Naive thymus-derived CD4-positive, alpha-beta T cell (primary cell): ENCODE data around the gene MTCL3.

Experiments used
- ATAC-seq: fragments of 150-1000 bp; cut with Tn5 transposase; 2 replicates; pipeline ENCODE4 v1.10.0; 2021; ENCODE audit warnings: mild to moderate bottlenecking, moderate library complexity
- CTCF ChIA-PET: fragments of 350-600 bp; sonication (Branson Sonifier 250); formaldehyde crosslinking; loops from one replicate; lab custom pipeline; 2021; ENCODE audit warnings: antibody characterized with exemption; lab: Charles Lee
- POLR2A ChIA-PET: fragments of 350-600 bp; sonication (Branson Sonifier 250); formaldehyde crosslinking; loops from one replicate; lab custom pipeline; 2021; ENCODE audit warnings: antibody characterized with exemption, inconsistent platforms; lab: Charles Lee
- DNase-seq, 9 donors: peaks; one replicate each; pipeline versions ENCODE4 v3.0.0 to v3.0.0-alpha.2; 2020 to 2022; ENCODE audit warnings: mixed read lengths in 1 of 9
- H3K27ac ChIP-seq: one replicate; pipeline ENCODE4 v1.7.0; 2013; ENCODE audit warnings: mild to moderate bottlenecking, low read depth, low read length, moderate library complexity
- H3K27me3 ChIP-seq, 2 donors: one replicate each; pipeline ENCODE4 v1.7.0; 2013; ENCODE audit warnings: low read length in 2 of 2, mild to moderate bottlenecking in 2 of 2, moderate library complexity in 2 of 2; ENCODE audit not compliant: control insufficient read depth in 2 of 2, insufficient read depth in 2 of 2
- H3K36me3 ChIP-seq, 3 experiments: 1 replicate in 2 of 3; 2 replicates in 1 of 3; pipeline ENCODE4 v1.7.0; 2013; ENCODE audit warnings: low read length in 3 of 3, mild to moderate bottlenecking in 3 of 3, moderate library complexity in 1 of 3; ENCODE audit not compliant: insufficient read depth in 3 of 3, control insufficient read depth in 2 of 3
- H3K4me1 ChIP-seq, 2 donors: one replicate each; pipeline ENCODE4 v1.7.0; 2013; ENCODE audit warnings: low read length in 2 of 2, mild to moderate bottlenecking in 2 of 2, moderate library complexity in 1 of 2; ENCODE audit not compliant: control insufficient read depth in 2 of 2, insufficient read depth in 2 of 2
- H3K4me3 ChIP-seq: 2 replicates; pipeline ENCODE4 v1.7.0; 2013; ENCODE audit warnings: mild to moderate bottlenecking, low read length
- H3K9me3 ChIP-seq, 3 experiments: 1 replicate in 2 of 3; 2 replicates in 1 of 3; pipeline ENCODE4 v1.7.0; 2013; ENCODE audit warnings: low read length in 3 of 3; ENCODE audit not compliant: control insufficient read depth in 2 of 3
- H3K27ac Mint-ChIP-seq, 9 donors: one replicate each; pipeline ENCODE4 v1.8.0; 2020 to 2022; ENCODE audit warnings: mixed read lengths in 9 of 9, mild to moderate bottlenecking in 8 of 9, moderate library complexity in 5 of 9, inconsistent platforms in 2 of 9
- H3K27me3 Mint-ChIP-seq, 5 donors: one replicate each; pipeline ENCODE4 v1.8.0; 2021 to 2022; ENCODE audit warnings: mixed read lengths in 5 of 5, mild to moderate bottlenecking in 1 of 5
- H3K36me3 Mint-ChIP-seq, 5 donors: one replicate each; pipeline ENCODE4 v1.8.0; 2020 to 2022; ENCODE audit warnings: mixed read lengths in 5 of 5, mild to moderate bottlenecking in 3 of 5, inconsistent platforms in 1 of 5
- H3K4me1 Mint-ChIP-seq, 7 donors: one replicate each; pipeline ENCODE4 v1.8.0; 2020 to 2022; ENCODE audit warnings: mixed read lengths in 7 of 7, mild to moderate bottlenecking in 3 of 7, inconsistent platforms in 1 of 7
- H3K4me3 Mint-ChIP-seq, 10 donors: one replicate each; pipeline ENCODE4 v1.8.0; 2020 to 2022; ENCODE audit warnings: mild to moderate bottlenecking in 10 of 10, mixed read lengths in 10 of 10, moderate library complexity in 6 of 10, inconsistent platforms in 2 of 10
- H3K9me3 Mint-ChIP-seq, 11 donors: one replicate each; pipeline ENCODE4 v1.8.0; 2020 to 2022; ENCODE audit warnings: mixed read lengths in 11 of 11, mild to moderate bottlenecking in 4 of 11, inconsistent platforms in 1 of 11, moderate library complexity in 1 of 11
- intact Hi-C, 2 donors: fragments of 100-400 bp; cut with micrococcal nuclease; formaldehyde crosslinking; loops; one replicate each; pipeline ENCODE4 v1.15.1; 2023

MTCL3 gene

GRCh38 chr6:127456465-127456864 lies 62.7 kb downstream of the MTCL3 start:
- DNase-seq (no peak), ATAC-seq (no peak)
- no peaks in the 10 kb centered on the region for H3K4me1 ChIP-seq
- H3K27me3 ChIP-seq, result no peaks in the 10 kb centered on the region
- no peak overlapping the region for H3K27ac ChIP-seq
- POLR2A ChIA-PET, result no interaction called here
- Mint-ChIP-seq H3K36me3 (peaks cover 0 to 1% (median 0%) of the 10 kb centered on the region in 5 donors), H3K9me3 (no peaks in the 10 kb centered on the region), H3K27ac (no peak overlapping the region), H3K27me3 (peaks cover 0 to 3% (median 0%) of the 10 kb centered on the region in 5 donors), H3K4me3 (no peak overlapping the region), H3K4me1 (peaks cover 0 to 16% (median 0%) of the 10 kb centered on the region in 7 donors)
- intact Hi-C loops, result no loop called here
- no peak overlapping the region for H3K4me3 ChIP-seq
- H3K36me3 ChIP-seq, result no peaks in the 10 kb centered on the region
- CTCF ChIA-PET, result no interaction called here
- H3K9me3 ChIP-seq, result no peaks in the 10 kb centered on the region

- H3K27me3 Mint-ChIP-seq, result peaks cover 0 to 3% (median 0%) of the 10 kb centered on the region in 5 donors
- Histone ChIP-seq H3K9me3 (no peaks in the 10 kb centered on the region), H3K4me1 (no peaks in the 10 kb centered on the region), H3K27me3 (no peaks in the 10 kb centered on the region), H3K27ac (no peak overlapping the region), H3K4me3 (no peak overlapping the region), H3K36me3 (no peaks in the 10 kb centered on the region)
- H3K9me3 Mint-ChIP-seq, result no peaks in the 10 kb centered on the region
- intact Hi-C loops, result no loop called here
- H3K36me3 Mint-ChIP-seq, result peaks cover 0 to 6% (median 0%) of the 10 kb centered on the region in 5 donors
- no peak overlapping the region for H3K27ac Mint-ChIP-seq
- POLR2A ChIA-PET, result no interaction called here
- DNase-seq (no peak), ATAC-seq (no peak)
- H3K4me1 Mint-ChIP-seq, result peaks cover 0 to 5% (median 0%) of the 10 kb centered on the region in 7 donors
- no peak overlapping the region for H3K4me3 Mint-ChIP-seq
- CTCF ChIA-PET, result no interaction called here
These were observed 65.1 kb downstream of the MTCL3 start for GRCh38 chr6:127453845-127454619.

- DNase-seq, result no peak
- no peaks in the 10 kb centered on the region for H3K36me3 ChIP-seq
- intact Hi-C loops, result no loop called here
- H3K4me3 ChIP-seq, result no peak overlapping the region
- Mint-ChIP-seq H3K4me3 (no peak overlapping the region), H3K27ac (no peak overlapping the region), H3K36me3 (peaks cover 0 to 10% (median 3%) of the 10 kb centered on the region in 5 donors), H3K27me3 (peaks cover 0 to 3% (median 0%) of the 10 kb centered on the region in 5 donors), H3K9me3 (no peaks in the 10 kb centered on the region), H3K4me1 (peaks cover 0 to 5% (median 0%) of the 10 kb centered on the region in 7 donors)
- no peak overlapping the region for H3K27ac ChIP-seq
- no peaks in the 10 kb centered on the region for H3K4me1 ChIP-seq
- H3K9me3 ChIP-seq, result no peaks in the 10 kb centered on the region
- H3K27me3 ChIP-seq, result no peaks in the 10 kb centered on the region
- POLR2A ChIA-PET, result no interaction called here
- CTCF ChIA-PET, result no interaction called here
- no peak for ATAC-seq
These were observed 66.3 kb downstream of the MTCL3 start for GRCh38 chr6:127452803-127453202.

- ATAC-seq (no peak), DNase-seq (no peak)
- no peaks in the 10 kb centered on the region for H3K9me3 ChIP-seq
- H3K27me3 ChIP-seq, result no peaks in the 10 kb centered on the region
- no peaks in the 10 kb centered on the region for H3K4me1 ChIP-seq
- CTCF ChIA-PET, result interaction anchor here (0.6 kb wide), 1 partner anchor 46 kb away, joined by 3 read pairs; no protein-coding TSS in a partner anchor
- no peak overlapping the region for H3K4me3 Mint-ChIP-seq
- no peaks in the 10 kb centered on the region for H3K9me3 Mint-ChIP-seq
- no peak overlapping the region for H3K27ac Mint-ChIP-seq
- H3K27me3 Mint-ChIP-seq, result peaks cover 0 to 3% (median 0%) of the 10 kb centered on the region in 5 donors
- H3K36me3 ChIP-seq, result no peaks in the 10 kb centered on the region
- H3K27ac ChIP-seq, result no peak overlapping the region
- no peak overlapping the region for H3K4me3 ChIP-seq
- peaks cover 0 to 5% (median 0%) of the 10 kb centered on the region in 7 donors for H3K4me1 Mint-ChIP-seq
- POLR2A ChIA-PET, result no interaction called here
- H3K36me3 Mint-ChIP-seq, result peaks cover 0 to 16% (median 6%) of the 10 kb centered on the region in 5 donors
- intact Hi-C loops, result no loop called here
These were observed 67.7 kb downstream of the MTCL3 start for GRCh38 chr6:127451388-127451787.

DNA sequence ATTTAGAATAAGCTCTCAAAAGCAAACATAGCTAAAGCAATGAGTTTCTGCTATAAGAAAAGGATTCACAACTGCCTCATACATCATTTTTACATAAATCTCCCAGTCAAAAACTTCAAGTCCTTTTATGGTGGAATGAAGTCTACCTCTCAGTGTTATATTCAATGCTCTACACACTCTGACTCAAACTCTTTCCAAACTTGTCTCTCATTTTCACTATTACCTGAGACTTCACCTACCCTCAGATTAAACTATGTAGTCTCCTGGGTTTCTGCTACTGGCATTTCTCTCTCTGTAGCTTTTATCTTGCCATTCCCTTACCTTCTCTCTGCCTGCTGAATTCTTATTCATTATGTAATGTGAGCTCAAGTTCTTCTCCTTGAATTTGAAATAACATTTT lies 71.4 kb downstream of the MTCL3 start:
- Histone ChIP-seq H3K4me1 (no peaks in the 10 kb centered on the region), H3K36me3 (no peaks in the 10 kb centered on the region), H3K4me3 (no peak overlapping the region), H3K27me3 (no peaks in the 10 kb centered on the region), H3K9me3 (no peaks in the 10 kb centered on the region), H3K27ac (no peak overlapping the region)
- ChIA-PET CTCF (no interaction called here), POLR2A (no interaction called here)
- H3K36me3 Mint-ChIP-seq, result peaks cover 0 to 20% (median 11%) of the 10 kb centered on the region in 5 donors
- H3K27ac Mint-ChIP-seq, result no peak overlapping the region
- peaks cover 0 to 2% (median 0%) of the 10 kb centered on the region in 7 donors for H3K4me1 Mint-ChIP-seq
- H3K9me3 Mint-ChIP-seq, result no peaks in the 10 kb centered on the region
- ATAC-seq (no peak), DNase-seq (no peak)
- no peaks in the 10 kb centered on the region for H3K27me3 Mint-ChIP-seq
- intact Hi-C loops, result no loop called here
- H3K4me3 Mint-ChIP-seq, result no peak overlapping the region

- Histone ChIP-seq H3K36me3 (no peaks in the 10 kb centered on the region), H3K9me3 (no peaks in the 10 kb centered on the region), H3K4me3 (no peak overlapping the region), H3K27me3 (no peaks in the 10 kb centered on the region), H3K27ac (no peak overlapping the region), H3K4me1 (no peaks in the 10 kb centered on the region)
- Mint-ChIP-seq H3K36me3 (peaks cover 0 to 20% (median 11%) of the 10 kb centered on the region in 5 donors), H3K4me3 (no peak overlapping the region), H3K9me3 (no peaks in the 10 kb centered on the region), H3K27me3 (peaks cover 0 to under 1% (median 0%) of the 10 kb centered on the region in 5 donors), H3K4me1 (peaks cover 0 to 2% (median 0%) of the 10 kb centered on the region in 7 donors), H3K27ac (no peak overlapping the region)
- ChIA-PET CTCF (interaction anchor here (0.6 kb wide), 1 partner anchor 25 kb away, joined by 3 read pairs; no protein-coding TSS in a partner anchor), POLR2A (no interaction called here)
- no peak for ATAC-seq
- intact Hi-C loops, result no loop called here
- no peak for DNase-seq
These were observed 72.8 kb downstream of the MTCL3 start for GRCh38 chr6:127446356-127446755.
